ENCODE measurements around the gene PCSK6.

Gene PCSK6

GRCh38 chr15:101322854-101323477, 166.5 kb downstream of the PCSK6 start:
- DNase-seq: no peak

DNA sequence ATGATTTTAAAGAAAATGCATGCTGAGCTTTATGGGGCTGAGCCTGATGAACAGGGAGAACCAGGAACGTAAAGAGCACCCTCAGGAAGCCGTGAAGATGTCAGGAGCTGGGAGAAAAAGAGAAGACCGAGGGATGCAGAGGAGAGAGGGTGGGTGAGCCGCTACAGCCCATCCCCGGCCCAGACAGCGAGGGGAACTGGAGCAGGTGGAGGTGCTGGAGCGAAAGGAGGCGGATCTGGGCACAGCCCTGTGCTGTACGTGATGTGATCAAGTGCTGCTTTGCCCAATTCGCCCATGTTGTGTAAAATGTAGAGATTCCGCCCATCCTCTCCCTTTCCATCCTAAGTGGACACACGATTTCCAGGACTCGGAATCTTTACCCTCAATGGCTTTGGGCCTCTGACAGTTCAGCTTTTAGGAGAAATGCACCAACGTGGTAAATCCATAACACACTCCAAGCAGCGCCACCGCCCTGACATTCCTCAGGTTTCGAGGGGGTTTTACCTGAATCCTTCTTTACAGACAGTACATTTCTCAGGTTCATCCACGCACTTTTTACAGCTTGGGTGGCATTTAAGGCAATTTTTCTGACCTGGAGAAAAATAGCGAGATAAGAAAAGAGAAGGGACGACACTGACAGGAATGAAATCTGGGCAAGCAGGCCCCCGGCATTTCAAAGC, 167.4 kb downstream of the PCSK6 start:
- no peak for DNase-seq

- DNase-seq: peak; percentile 53
Observed at GRCh38 chr15:101320501-101321052, 168.9 kb downstream of the PCSK6 start.

DNA sequence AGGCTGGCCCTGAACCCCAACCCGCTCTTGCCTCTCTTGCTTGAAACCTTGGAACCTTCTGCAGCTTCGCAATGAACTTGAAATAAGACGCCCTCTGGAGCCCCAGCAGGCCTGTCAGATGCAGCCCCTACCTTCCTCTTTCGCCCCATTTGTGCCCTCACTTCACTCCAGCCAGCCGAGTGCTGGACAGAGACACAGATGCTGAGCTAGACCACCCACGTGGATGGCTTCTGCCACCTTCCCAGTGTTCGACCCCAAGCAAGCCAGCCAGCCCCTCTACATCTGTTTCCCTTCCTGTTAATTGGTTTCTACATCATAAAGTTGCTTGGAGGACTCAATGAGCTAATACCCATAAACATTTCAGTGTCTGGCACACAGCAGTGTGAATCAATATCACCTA, 170.7 kb downstream of the PCSK6 start:
- DNase-seq: no peak

GRCh38 chr15:101318147-101318819, 171.2 kb downstream of the PCSK6 start:
- no peak for DNase-seq

DNA sequence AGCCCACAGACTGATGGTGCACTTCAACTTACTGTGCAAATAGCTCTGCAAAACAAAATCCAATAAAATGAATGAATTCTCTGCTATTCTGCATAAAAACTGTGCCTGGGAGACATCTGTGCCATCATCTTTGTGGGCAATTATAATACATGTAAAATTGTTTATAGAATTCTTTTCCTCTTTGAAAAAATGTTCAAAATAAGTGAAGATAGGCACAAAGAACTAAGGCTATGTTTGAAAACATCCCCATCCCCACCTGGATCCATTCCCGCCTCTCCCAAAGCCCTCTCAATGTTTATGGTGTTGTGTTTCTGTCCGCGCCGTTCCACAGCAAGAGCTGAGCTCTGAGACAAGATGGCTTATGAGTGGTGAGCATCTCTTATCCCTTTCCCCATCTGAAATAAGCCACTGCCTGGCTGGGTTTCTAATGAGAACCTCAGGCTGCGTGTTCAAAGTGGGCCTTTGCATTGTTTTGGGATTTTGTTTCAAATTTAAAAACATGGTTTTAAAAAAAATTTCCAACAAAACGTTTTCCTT, 172.1 kb downstream of the PCSK6 start:
- DNase-seq: no peak

DNA sequence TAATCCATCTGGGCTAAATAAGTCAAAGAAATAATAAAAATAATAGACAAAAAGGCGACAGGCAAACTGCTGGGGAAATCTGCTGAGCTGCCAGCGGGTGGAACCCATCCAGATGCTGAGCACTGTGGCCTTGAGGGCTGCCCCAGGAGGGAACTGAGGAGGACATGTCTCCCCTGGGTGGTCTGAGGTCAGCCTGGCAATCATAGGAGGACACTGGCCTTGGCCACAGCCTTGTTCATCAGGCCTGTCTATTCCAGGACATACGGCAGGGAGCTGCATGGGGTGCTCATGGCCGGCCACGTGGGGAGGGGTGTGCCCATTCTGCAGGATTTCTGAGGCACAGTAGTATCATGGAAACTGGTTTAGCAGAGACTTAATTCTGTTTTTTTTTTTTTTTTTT, 173.0 kb downstream of the PCSK6 start:
- DNase-seq: no peak

DNA sequence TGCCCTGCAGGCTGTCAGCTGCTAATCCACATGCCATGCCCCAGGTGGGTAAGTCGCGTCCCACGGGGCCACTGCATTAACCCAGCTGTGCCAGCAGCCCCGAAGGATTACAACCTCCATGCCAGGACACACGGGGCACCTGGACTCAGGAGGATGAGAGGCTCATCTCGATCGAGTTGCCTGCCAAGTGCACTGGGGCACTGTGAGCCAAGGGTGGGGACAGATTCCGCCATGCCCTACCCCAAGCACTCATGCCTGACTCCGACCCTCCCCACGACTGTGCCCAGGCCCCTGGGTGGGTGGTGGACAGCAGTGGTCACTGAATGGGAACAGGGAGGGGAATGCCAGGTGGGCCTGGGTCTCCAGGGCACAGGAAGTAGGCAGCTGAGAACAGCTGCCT, 173.8 kb downstream of the PCSK6 start:
- DNase-seq: no peak

DNA sequence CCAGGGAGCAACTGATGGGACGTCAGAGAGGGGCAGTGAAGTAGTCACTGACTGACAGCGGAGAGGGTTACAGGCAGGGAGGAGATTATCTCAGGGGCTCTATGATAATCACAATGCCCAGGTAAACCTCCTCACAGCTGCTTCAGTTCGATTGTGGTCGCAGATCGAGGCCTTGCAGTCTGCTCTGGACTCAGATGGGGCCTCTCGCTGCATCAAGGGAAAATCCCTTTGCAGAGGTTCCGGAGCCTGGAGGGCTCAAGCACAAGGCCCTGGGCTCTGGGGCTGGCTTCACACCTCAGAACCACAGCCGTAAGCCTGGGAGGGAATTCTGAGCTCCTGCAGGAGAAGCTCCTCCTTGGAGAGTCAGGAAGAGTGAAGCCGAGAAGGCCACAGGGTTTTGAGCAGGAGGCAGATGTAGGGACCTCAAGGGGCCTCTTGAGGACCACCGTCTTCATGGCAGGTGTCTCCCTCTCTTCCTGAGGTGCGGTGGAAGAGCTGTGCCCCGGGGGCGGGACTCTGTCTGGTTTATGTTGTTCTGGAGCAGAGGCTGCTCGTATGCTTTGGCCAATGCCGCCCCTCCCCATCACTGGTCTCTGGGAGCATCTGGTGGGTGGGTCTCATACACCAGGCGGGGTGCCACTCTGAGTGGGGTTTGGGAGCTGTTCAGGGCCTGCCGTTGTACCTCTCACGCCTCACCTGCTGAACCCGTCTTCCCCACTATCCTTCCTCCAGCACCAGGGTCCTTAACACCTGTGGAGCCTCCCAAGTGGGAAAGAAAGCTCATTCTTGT, 175.0 kb downstream of the PCSK6 start:
- DNase-seq: no peak

GRCh38 chr15:101313041-101313761, 176.3 kb downstream of the PCSK6 start:
- no peak for DNase-seq

- DNase-seq: no peak
Observed at GRCh38 chr15:101310508-101310907, 179.0 kb downstream of the PCSK6 start.

DNA sequence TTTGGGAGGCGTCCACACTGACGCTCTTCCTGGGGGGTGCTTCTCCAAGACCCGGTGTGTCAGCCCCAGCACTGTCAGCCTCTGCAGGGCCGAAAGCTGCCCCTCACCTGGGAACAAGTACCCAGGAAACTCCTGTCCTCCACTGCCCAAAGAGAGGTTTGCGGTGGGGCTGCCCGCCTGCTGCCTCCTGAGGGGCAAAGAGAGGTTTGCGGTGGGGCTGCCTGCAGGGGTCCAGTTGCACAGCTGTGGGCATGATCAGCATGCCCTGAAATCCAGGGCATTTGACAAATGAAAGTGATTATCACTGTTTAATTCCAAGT, 179.4 kb downstream of the PCSK6 start:
- DNase-seq: no peak

DNA sequence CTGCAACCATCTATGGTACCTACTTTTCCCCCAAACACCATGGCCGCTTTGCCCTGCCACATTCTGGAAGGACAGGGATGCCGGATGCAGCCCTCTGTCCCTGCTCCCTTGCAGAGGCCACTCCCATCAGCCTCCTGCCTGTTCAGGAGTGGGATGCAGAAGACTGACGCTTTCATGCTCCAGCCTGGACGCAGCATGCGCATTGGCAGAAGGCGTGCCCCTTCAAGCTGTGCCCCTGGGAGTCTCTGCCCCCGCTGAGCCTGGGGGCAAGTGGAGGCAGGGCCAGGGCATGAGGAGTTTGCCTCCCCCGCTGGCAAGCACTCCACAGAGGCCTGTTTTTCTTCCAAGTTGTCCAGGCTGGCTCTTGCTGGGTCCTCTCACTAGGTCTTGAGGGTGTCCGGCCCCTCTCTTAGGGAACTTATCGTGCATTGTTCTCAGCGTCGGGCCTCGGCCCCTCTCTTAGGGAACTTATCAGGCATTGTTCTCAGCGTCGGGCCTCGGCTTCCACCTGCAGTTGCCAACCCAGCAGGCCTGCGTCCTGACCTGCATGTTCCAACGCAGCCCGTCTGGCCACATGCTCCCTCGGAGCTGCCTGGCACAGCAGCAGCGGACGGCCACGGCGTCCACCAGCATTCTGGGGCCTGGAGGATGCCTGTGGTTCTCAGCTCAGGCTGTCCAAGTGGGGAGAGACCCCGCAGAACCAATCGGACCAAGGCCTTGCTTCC, 179.9 kb downstream of the PCSK6 start:
- no peak for DNase-seq

- no peak for DNase-seq
Observed at GRCh38 chr15:101308604-101309435, 180.7 kb downstream of the PCSK6 start.

DNA sequence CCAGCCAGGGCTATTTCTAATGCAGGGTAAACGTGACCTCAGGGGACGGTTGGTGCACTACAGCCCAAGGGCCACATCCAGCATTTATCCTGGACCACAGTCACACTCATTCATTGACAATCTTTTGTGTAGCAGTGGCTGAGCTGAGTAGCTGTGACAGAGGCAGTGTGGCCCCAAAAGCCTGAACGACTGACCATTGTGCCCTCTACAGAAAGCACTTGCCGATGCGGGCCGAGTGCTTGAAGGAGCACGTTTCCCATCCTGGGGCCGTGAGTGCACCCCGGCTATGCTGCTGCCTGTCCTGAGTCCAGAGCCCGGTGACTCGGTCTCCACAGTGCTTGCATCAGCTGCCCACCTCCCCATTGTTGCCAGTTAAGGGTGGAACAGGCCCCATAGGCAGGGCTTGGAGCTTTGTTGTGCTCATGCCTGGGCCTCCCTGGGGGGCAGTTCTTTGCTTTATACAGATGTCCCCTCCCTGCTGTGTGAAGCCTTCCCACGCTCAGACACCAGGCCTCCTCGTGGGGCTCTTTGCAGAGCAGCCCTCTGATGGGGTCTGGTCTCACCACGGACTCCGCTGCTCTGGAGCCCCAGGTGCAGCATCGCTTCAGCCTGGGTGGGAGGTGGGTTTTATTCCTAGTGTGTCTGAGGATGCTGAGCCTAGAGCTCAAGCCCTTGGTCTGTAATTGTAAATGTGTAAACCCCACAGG, 181.5 kb downstream of the PCSK6 start:
- DNase-seq: no peak

GRCh38 chr15:101307048-101307896, 182.2 kb downstream of the PCSK6 start:
- no peak for DNase-seq

DNA sequence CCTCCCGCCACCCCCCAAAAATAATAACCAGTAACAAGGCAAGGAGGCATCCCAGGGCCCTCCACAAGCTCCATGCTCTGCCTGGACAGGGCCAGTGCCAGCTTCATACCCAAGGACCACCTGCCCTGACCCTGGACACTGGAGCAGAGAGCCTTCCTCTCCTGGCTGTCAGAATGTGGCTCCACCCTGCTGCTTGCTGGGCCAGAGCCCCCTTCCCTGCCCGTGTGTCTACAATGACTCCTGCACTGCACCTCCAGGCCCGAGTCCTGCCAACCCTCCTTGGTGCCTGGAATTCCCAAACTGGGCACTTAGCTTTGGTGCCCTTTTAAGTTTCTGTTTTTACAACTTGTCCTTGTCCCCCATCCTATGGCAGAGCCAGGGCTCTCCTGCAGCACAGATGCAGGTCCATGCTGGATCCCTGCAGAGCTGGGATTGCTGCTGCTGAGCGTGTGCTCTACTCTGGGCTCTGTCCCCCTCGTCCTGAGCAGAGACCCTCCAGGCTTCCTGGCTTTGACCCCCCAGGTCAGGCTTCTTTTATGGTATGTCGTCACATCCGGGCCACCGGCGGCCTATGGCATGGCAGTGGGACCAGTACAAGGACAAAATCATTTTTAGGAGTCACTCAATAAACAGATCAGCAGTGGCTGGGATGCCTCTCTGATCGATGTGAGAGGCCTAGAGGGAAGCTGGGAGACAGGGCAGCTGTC, 183.0 kb downstream of the PCSK6 start:
- no peak for DNase-seq

DNA sequence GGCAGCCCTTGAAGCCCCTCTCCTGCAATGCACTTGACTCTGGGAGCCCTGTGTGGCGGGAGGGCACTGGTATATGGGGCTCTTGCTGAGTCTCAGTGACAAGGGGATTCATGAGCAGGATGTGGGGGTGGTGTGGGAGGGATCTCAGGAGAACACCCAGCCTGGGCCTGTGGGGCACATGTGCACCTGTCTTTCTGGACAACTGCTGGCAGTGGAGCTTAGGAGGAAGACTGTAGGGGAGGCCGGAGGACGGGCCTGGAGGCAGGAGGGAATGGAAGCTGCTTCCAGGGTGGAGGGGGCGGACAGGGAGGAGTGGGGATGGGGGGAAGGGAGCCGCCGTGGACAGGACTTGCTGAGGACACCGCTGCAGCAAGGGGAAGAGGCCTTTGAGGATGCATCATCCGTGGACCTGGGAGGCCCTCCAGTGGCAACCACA, 183.7 kb downstream of the PCSK6 start:
- DNase-seq: no peak

Measured in activated naive CD4-positive, alpha-beta T cell treated with Interleukin-2 at 50 U/mL for 16 hours (primary cell).